Thoracic aorta endothelial cell (primary cell): ENCODE data around the gene MAP3K8. TPM values are rescaled to one million over a fixed set of nuclear protein-coding genes. Genes with fewer than 3 reads are reported as not detected.

Source experiments
- total RNA-seq: library from RNA; depleted of rRNA; stranded (reverse); fragments of >200 nt; gene quantifications from 2 replicates; pipeline ENCODE4 v1.2.3, GENCODE V29; 2012

MAP3K8 gene
- 5.8 and 6.8 TPM in 2 replicates for total RNA-seq

GRCh38 chr10:30433730-30434272 lies at the start of gene MAP3K8:
Gene MAP3K8, plus strand, starts transcription at chr10:30434184. Its CDS starts 4,755 bp downstream, at chr10:30438939.

Other genes with a start within 250 kb of the MAP3K8 start
- gene MTPAP, start 84.9 kb upstream of the MAP3K8 start, total RNA-seq = 18.8 and 19.8 TPM in 2 replicates
- not detected in 2 replicates for gene LYZL2, start 195.6 kb downstream of the MAP3K8 start, total RNA-seq